Prostate gland (tissue), 2 donors: ENCODE measurements around the gene PPP2R2B. TPM values are rescaled to one million over a fixed set of nuclear protein-coding genes. Genes with fewer than 3 reads are reported as not detected.

ENCODE experiments used
- DNase-seq: peaks from one replicate; pipeline ENCODE4 v3.0.0-alpha.2; 2019; ENCODE audit warnings: low spot score
- H3K27ac ChIP-seq, 2 donors: fragments of 200-600 bp; sonication (generic); 2 replicates each; pipeline ENCODE4 v1.5.1; 2017 to 2019
- H3K27me3 ChIP-seq: fragments of 200-600 bp; sonication (generic); replicated peaks from 2 replicates; pipeline ENCODE4 v1.5.1; 2019; ENCODE audit not compliant: insufficient read depth
- H3K36me3 ChIP-seq, 2 donors: fragments of 200-600 bp; sonication (generic); 1 replicate in 1 of 2; 2 replicates in 1 of 2; pipeline versions ENCODE4 v1.5.1 to v1.8.1; 2017 to 2019
- H3K4me1 ChIP-seq: fragments of 200-600 bp; sonication (generic); replicated peaks from 2 replicates; pipeline ENCODE4 v1.5.1; 2019
- H3K4me3 ChIP-seq, 2 donors: fragments of 200-600 bp; sonication (generic); 2 replicates each; pipeline ENCODE4 v1.5.1; 2017 to 2019
- H3K9me3 ChIP-seq: fragments of 200-600 bp; sonication (generic); 2 replicates; pipeline ENCODE4 v1.5.1; 2017
- POLR2A ChIP-seq: fragments of 450-650 bp; IDR thresholded peaks from one replicate; pipeline ENCODE4 v1.6.1; 2016; ENCODE audit warnings: antibody characterized with exemption, mild to moderate bottlenecking
- POLR2AphosphoS5 ChIP-seq: sonication (generic); formaldehyde crosslinking; IDR thresholded peaks from one replicate; pipeline ENCODE4 v1.6.1; 2017; ENCODE audit warnings: antibody characterized with exemption
- WGBS: methylation state at CpG from one replicate; pipeline ENCODE4 v1.1.5; 2018; 5-methylcytosine and 5-hydroxymethylcytosine counted together
- intact Hi-C: fragments of 100-400 bp; cut with DNase I; formaldehyde crosslinking; loops from one replicate; pipeline ENCODE4 v1.14.2; 2022
- total RNA-seq, 2 donors: library from RNA; depleted of rRNA; stranded (reverse); fragments of >200 nt; gene quantifications; one replicate each; pipeline ENCODE4 v1.1.0, GENCODE V29; 2016
- TF ChIP-seq, protein P1 (sequence below), 4 experiments: fragments of 200-600 bp in 2 of 4; fragments of 450-650 bp in 2 of 4; sonication (generic) in 2 of 4; IDR thresholded peaks; 1 replicate in 3 of 4; 2 replicates in 1 of 4; pipeline ENCODE4 v1.5.1; 2016 to 2019; ENCODE audit warnings: antibody characterized with exemption in 4 of 4, mild to moderate bottlenecking in 2 of 4, moderate library complexity in 2 of 4

Gene PPP2R2B
- total RNA-seq, 2 donors from 2014 or later = 0.68 to 2.6 TPM

DNA sequence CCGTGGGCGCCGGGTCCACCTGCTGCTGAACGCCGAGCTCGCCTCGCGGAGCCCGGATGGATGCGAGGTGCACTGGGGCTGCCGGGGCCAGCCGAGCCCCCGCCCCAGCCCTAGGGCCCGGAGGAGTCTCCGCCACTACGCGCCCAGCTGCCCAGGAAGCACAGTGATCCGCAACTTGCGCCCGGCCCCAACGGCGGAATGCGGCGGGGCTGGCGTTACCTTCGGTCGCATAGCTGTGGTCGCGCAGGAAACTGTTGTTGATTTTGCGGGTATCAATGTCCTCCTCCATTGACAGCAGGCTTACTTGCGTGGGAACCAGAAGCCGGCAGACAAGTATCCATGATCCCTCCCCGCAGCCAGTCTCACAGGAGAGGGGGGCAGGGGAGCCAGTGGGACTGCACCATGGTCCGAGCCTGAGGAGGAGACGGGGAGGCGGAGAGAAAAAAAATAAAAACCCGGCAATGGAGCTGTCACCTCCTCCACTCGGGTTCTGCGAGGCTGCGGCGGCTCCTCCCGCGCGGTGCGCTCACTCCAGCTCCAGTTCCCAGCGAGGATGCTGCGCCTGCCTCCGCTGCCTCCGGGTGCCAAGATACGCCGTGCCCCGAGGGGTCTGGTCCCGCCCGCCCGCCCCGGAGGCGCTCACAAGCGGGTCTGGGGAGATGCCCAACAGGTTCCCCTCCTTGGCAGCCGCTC, 628 bp downstream of the PPP2R2B start:
- 4% methylated on average over 43 of the region's 59 CpGs for WGBS
- TF ChIP-seq POLR2A (no peak), POLR2AphosphoS5 (no peak)
- TF ChIP-seq, protein P1, sequence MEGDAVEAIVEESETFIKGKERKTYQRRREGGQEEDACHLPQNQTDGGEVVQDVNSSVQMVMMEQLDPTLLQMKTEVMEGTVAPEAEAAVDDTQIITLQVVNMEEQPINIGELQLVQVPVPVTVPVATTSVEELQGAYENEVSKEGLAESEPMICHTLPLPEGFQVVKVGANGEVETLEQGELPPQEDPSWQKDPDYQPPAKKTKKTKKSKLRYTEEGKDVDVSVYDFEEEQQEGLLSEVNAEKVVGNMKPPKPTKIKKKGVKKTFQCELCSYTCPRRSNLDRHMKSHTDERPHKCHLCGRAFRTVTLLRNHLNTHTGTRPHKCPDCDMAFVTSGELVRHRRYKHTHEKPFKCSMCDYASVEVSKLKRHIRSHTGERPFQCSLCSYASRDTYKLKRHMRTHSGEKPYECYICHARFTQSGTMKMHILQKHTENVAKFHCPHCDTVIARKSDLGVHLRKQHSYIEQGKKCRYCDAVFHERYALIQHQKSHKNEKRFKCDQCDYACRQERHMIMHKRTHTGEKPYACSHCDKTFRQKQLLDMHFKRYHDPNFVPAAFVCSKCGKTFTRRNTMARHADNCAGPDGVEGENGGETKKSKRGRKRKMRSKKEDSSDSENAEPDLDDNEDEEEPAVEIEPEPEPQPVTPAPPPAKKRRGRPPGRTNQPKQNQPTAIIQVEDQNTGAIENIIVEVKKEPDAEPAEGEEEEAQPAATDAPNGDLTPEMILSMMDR (IDR thresholded peaks at IDR 0.05) = no peak
- H3K4me1 ChIP-seq = no peaks in the 10 kb centered on the region
- peaks cover 2% of the 10 kb centered on the region for H3K27me3 ChIP-seq
- no peak for DNase-seq
- H3K36me3 ChIP-seq = no peaks in the 10 kb centered on the region
- intact Hi-C loops = no loop called here
- H3K4me3 ChIP-seq = peak overlapping the region; percentile 29 to 31
- H3K9me3 ChIP-seq = no peaks in the 10 kb centered on the region
- no peak overlapping the region for H3K27ac ChIP-seq

DNA sequence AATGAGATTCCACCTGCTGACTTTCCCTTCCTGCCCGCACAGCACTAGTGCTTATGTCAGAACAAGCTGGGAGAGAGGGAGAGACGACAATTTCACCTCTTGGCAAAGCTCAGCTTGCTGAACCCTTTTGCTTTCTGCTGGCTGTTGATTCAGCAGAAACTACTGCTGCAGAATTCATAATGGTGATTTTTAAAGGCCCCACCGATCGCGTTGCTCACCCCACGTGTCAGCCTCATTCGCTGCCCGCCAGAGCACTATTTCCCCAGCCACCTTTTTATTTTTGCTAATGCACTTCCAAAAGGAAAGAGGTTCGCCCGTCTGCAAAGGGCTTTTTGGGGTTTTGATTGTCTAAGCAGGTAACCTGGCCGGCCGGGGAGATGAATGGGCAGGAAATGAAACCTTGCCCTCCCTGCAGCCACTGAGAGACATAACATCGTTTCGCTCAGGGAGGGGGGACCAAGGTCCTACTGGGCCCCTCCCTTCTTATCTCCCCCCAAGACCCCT, 1.3 kb downstream of the PPP2R2B start:
- no peaks in the 10 kb centered on the region for H3K36me3 ChIP-seq
- intact Hi-C loops = no loop called here
- no peaks in the 10 kb centered on the region for H3K4me1 ChIP-seq
- H3K27me3 ChIP-seq = peaks cover 2% of the 10 kb centered on the region
- TF ChIP-seq, protein P1 (IDR thresholded peaks at IDR 0.05) = no peak
- TF ChIP-seq POLR2AphosphoS5 (no peak), POLR2A (no peak)
- peak overlapping the region; percentile 29 to 31 for H3K4me3 ChIP-seq
- H3K9me3 ChIP-seq = no peaks in the 10 kb centered on the region
- H3K27ac ChIP-seq = no peak overlapping the region
- DNase-seq = no peak
- 7% methylated on average over 14 of the region's 14 CpGs for WGBS

DNA sequence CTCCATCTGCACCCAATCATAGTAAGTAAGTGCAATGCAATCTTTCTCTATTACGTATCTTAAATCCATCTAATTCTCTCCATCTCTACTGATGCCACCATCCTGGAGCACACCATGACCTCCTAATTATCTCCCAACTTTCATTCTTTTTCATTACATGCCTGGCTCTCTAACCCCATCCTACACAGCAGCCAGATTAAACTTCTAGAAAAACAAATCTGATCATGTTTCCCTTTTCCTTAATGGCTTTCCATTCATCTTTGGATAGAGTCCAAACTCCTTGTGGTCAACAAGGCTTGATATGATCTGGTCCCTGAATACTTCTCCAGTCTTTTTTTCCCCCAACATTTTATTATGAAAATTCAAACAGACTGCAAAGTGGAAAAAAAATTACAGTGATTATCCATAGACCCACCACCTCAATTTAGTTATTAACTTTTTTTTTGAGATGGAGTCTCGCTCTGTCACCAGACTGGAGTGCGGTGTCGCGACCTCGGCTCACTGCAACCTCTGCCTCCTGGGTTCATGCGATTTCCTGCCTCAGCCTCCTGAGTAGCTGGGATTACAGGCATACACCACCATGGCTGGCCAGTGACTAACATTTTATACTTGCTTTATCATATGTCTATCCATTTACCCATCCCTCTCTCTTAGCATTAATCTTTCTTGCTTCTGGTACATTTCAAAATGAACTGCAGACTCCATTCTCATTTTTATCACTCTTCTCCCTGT, 5.2 kb downstream of the PPP2R2B start:
- 87% methylated on average over 7 of the region's 7 CpGs for WGBS
- H3K9me3 ChIP-seq = no peaks in the 10 kb centered on the region
- peaks cover under 1% of the 10 kb centered on the region for H3K27me3 ChIP-seq
- no peaks in the 10 kb centered on the region for H3K4me1 ChIP-seq
- TF ChIP-seq, protein P1 (IDR thresholded peaks at IDR 0.05) = no peak
- TF ChIP-seq POLR2A (no peak), POLR2AphosphoS5 (no peak)
- no peak overlapping the region for H3K4me3 ChIP-seq
- DNase-seq = no peak
- H3K27ac ChIP-seq = no peak overlapping the region
- no peaks in the 10 kb centered on the region for H3K36me3 ChIP-seq
- intact Hi-C loops = no loop called here

DNA sequence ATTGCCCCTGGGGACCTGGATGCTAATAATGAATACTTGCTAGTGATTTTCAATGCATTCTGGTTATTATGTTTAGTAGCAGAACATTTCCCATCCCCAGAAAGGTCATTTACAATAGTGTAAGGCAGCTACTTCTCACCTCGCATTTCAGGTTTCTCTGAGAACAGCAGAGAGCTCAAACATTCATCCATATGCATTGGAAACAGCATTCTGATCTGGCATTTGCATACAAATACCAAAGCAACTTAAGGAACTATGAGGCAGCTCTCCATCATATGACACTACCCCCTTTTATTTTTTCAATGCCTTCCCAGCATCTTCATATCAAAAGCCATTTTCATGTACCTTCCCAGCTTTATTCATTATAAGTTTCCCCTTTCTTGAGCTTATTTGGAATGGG, 6.4 kb downstream of the PPP2R2B start:
- 64% methylated on average over 1 of the region's 1 CpG for WGBS
- intact Hi-C loops = no loop called here
- Histone ChIP-seq H3K4me1 (no peaks in the 10 kb centered on the region), H3K27me3 (no peaks in the 10 kb centered on the region), H3K27ac (no peak overlapping the region), H3K36me3 (no peaks in the 10 kb centered on the region), H3K4me3 (no peak overlapping the region), H3K9me3 (no peaks in the 10 kb centered on the region)
- TF ChIP-seq POLR2A (no peak), POLR2AphosphoS5 (no peak)
- TF ChIP-seq, protein P1 (IDR thresholded peaks at IDR 0.05) = no peak
- DNase-seq = no peak
